Fibroblast of villous mesenchyme (primary cell): ENCODE results near the gene TFF2. TPM values are rescaled to one million over a fixed set of nuclear protein-coding genes. Genes with fewer than 3 reads are reported as not detected.

Experiments
- DNase-seq: peaks from one replicate; pipeline ENCODE4 v3.0.0-alpha.2; 2010; ENCODE audit warnings: low read depth
- H3K4me3 ChIP-seq: 2 replicates; pipeline ENCODE4 v1.5.1; 2011; ENCODE audit warnings: low read depth, mild to moderate bottlenecking, low read length
- CTCF ChIP-seq: IDR thresholded peaks from 2 replicates; pipeline ENCODE4 v1.5.1; 2012; ENCODE audit warnings: low read depth, mild to moderate bottlenecking, low read length; ENCODE audit not compliant: insufficient read depth
- total RNA-seq: library from RNA; depleted of rRNA; stranded (reverse); fragments of >200 nt; gene quantifications from 2 replicates; pipeline ENCODE4 v1.2.3, GENCODE V29; 2012

The TFF2 gene
- total RNA-seq, 1 donor: not detected

GRCh38 chr21:42352441-42353095, 1.8 kb upstream of the TFF2 start:
- DNase-seq: no peak
- TF ChIP-seq CTCF: no peak
- no peak overlapping the region for H3K4me3 ChIP-seq

GRCh38 chr21:42351626-42352440, 1.0 kb upstream of the TFF2 start:
- no peak overlapping the region for H3K4me3 ChIP-seq
- no peak for DNase-seq
- no peak for TF ChIP-seq CTCF

- no peak for DNase-seq
- no peak overlapping the region for H3K4me3 ChIP-seq
- no peak for TF ChIP-seq CTCF
Observed at GRCh38 chr21:42350318-42350910, 380 bp downstream of the TFF2 start.

GRCh38 chr21:42349420-42350317, 1.1 kb downstream of the TFF2 start:
- DNase-seq: no peak
- TF ChIP-seq CTCF: no peak
- H3K4me3 ChIP-seq: no peak overlapping the region

- H3K4me3 ChIP-seq: no peak overlapping the region
- no peak for DNase-seq
- TF ChIP-seq CTCF: no peak
Observed at GRCh38 chr21:42348762-42349161, 2.0 kb downstream of the TFF2 start.

- no peak for DNase-seq
- TF ChIP-seq CTCF: no peak
- no peak overlapping the region for H3K4me3 ChIP-seq
Observed at GRCh38 chr21:42347601-42348327, 3.0 kb downstream of the TFF2 start.
